GM18909 (cell line): ENCODE measurements around the gene MAL.
A peak's percentile ranks its signal among the peaks of the same experiment; 100 is the strongest.

Source experiments
- ATAC-seq: cut with Tn5 transposase; IDR thresholded peaks from one replicate; pipeline ENCODE4 v1.9.1; 2021; ENCODE audit warnings: mild to moderate bottlenecking; ENCODE audit not compliant: unreplicated experiment, poor library complexity

The MAL gene

GRCh38 chr2:95058989-95059641, 33.6 kb downstream of the MAL start:
- ATAC-seq, result no peak

- no peak for ATAC-seq
Observed at GRCh38 chr2:95059656-95060370, 34.3 kb downstream of the MAL start.

- no peak for ATAC-seq
Observed at GRCh38 chr2:95060446-95061118, 35.1 kb downstream of the MAL start.

- ATAC-seq, result no peak
Observed at GRCh38 chr2:95061119-95061512, 35.6 kb downstream of the MAL start.

- ATAC-seq, result no peak
Observed at GRCh38 chr2:95061601-95062183, 36.2 kb downstream of the MAL start.

- peak; percentile 29 for ATAC-seq
Observed at GRCh38 chr2:95062242-95063085, 37.0 kb downstream of the MAL start.

- ATAC-seq, result peak; percentile 84
Observed at GRCh38 chr2:95063086-95063958, 37.8 kb downstream of the MAL start.

- ATAC-seq, result no peak
Observed at GRCh38 chr2:95068256-95068655, 42.7 kb downstream of the MAL start.

- no peak for ATAC-seq
Observed at GRCh38 chr2:95069465-95069864, 44.0 kb downstream of the MAL start.

- no peak for ATAC-seq
Observed at GRCh38 chr2:95071856-95072255, 46.3 kb downstream of the MAL start.

GRCh38 chr2:95072424-95072823, 46.9 kb downstream of the MAL start:
- ATAC-seq, result no peak

GRCh38 chr2:95073856-95074662, 48.6 kb downstream of the MAL start:
- no peak for ATAC-seq

GRCh38 chr2:95074663-95075439, 49.3 kb downstream of the MAL start:
- no peak for ATAC-seq

- no peak for ATAC-seq
Observed at GRCh38 chr2:95075440-95076132, 50.1 kb downstream of the MAL start.

GRCh38 chr2:95076705-95077529, 51.4 kb downstream of the MAL start:
- peak; percentile 84 for ATAC-seq

- ATAC-seq, result no peak
Observed at GRCh38 chr2:95077530-95077825, 52.0 kb downstream of the MAL start.
